22Rv1 (cell line): ENCODE results near the gene RTP5.

Experiments used
- ZFX ChIP-seq: fragments of 450-650 bp; IDR thresholded peaks from 2 replicates; pipeline ENCODE4 v1.6.1; 2017; ENCODE audit warnings: antibody characterized with exemption, borderline replicate concordance
- TF ChIP-seq, protein P1 (sequence below): fragments of 450-650 bp; IDR thresholded peaks from 2 replicates; pipeline ENCODE4 v1.5.1; 2017; ENCODE audit warnings: mild to moderate bottlenecking

DNA sequence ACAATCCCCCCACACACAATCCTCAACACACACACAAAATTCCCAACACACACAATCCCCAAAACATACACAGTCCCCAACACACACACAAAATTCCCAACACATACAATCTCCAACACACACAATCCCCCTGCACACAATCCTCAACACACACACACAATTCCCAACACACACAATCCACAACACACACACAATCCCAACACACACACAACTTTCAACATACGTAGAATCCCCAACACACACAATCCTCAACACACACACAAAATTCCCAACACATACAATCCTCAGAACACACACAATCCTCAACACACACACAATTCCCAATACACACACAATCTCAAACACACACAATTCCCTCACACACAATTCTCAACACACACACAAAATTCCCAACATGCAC, 8.3 kb upstream of the RTP5 start:
- TF ChIP-seq, protein P1, sequence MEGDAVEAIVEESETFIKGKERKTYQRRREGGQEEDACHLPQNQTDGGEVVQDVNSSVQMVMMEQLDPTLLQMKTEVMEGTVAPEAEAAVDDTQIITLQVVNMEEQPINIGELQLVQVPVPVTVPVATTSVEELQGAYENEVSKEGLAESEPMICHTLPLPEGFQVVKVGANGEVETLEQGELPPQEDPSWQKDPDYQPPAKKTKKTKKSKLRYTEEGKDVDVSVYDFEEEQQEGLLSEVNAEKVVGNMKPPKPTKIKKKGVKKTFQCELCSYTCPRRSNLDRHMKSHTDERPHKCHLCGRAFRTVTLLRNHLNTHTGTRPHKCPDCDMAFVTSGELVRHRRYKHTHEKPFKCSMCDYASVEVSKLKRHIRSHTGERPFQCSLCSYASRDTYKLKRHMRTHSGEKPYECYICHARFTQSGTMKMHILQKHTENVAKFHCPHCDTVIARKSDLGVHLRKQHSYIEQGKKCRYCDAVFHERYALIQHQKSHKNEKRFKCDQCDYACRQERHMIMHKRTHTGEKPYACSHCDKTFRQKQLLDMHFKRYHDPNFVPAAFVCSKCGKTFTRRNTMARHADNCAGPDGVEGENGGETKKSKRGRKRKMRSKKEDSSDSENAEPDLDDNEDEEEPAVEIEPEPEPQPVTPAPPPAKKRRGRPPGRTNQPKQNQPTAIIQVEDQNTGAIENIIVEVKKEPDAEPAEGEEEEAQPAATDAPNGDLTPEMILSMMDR, result no peak
- no peak for TF ChIP-seq ZFX
